H1 (cell line): ENCODE data around the gene VASH1. TPM values are rescaled to one million over a fixed set of nuclear protein-coding genes. Genes with fewer than 3 reads are reported as not detected.

Experiments
- CTCF ChIA-PET: fragments of 300-600 bp; sonication (Branson Sonifier 250); formaldehyde crosslinking; loops from one replicate; lab custom pipeline; 2021; ENCODE audit not compliant: partially characterized antibody; lab: Charles Lee
- POLR2A ChIA-PET: fragments of 300-600 bp; sonication (Branson Sonifier 250); formaldehyde crosslinking; loops from one replicate; lab custom pipeline; 2021; ENCODE audit warnings: inconsistent platforms; ENCODE audit not compliant: partially characterized antibody; lab: Charles Lee
- DNase-seq, 2 experiments: peaks; one replicate each; pipeline versions ENCODE4 v3.0.0 to v3.0.0-alpha.2; 2010 to 2022; ENCODE audit warnings: low spot score in 2 of 2, low read depth in 1 of 2, mixed read lengths in 1 of 2
- FAIRE-seq: peaks from 2 replicates; lab custom pipeline; 2011; peaks lifted over from hg19 to GRCh38; lab: Jason Lieb, UNC
- H2AFZ ChIP-seq: 2 replicates; pipeline ENCODE4 v1.8.1; 2012; ENCODE audit warnings: low read length, inconsistent platforms
- H2AK5ac ChIP-seq: 2 replicates; pipeline ENCODE4 v1.6.1; 2013; ENCODE audit warnings: low read depth, low read length
- H2BK120ac ChIP-seq: replicated peaks from 2 replicates; pipeline ENCODE3; 2013; ENCODE audit warnings: low read depth, low read length, inconsistent platforms
- H2BK12ac ChIP-seq: 2 replicates; pipeline ENCODE4 v1.6.1; 2013; ENCODE audit warnings: low read depth, low read length
- H2BK15ac ChIP-seq: 2 replicates; pipeline ENCODE4 v1.6.1; 2013; ENCODE audit warnings: low read length
- H2BK20ac ChIP-seq: 2 replicates; pipeline ENCODE4 v1.6.1; 2013; ENCODE audit warnings: low read length
- H2BK5ac ChIP-seq: 2 replicates; pipeline ENCODE4 v1.6.1; 2013; ENCODE audit warnings: low read depth, low read length
- H3K14ac ChIP-seq: 2 replicates; pipeline ENCODE4 v1.6.1; 2013; ENCODE audit warnings: inconsistent platforms; ENCODE audit not compliant: insufficient read length
- H3K18ac ChIP-seq: 2 replicates; pipeline ENCODE4 v1.6.1; 2013; ENCODE audit warnings: low read length; ENCODE audit errors: extremely low read depth
- H3K23ac ChIP-seq: 2 replicates; pipeline ENCODE4 v1.6.1; 2013; ENCODE audit warnings: inconsistent platforms; ENCODE audit not compliant: insufficient read length
- H3K23me2 ChIP-seq: 2 replicates; pipeline ENCODE4 v1.6.1; 2013; ENCODE audit warnings: low read depth, low read length
- H3K27ac ChIP-seq: 2 replicates; pipeline ENCODE4 v1.6.1; 2011; ENCODE audit warnings: low read depth, low read length, inconsistent platforms
- H3K27me3 ChIP-seq, 4 experiments: replicated peaks in 1 of 4; 1 replicate in 1 of 4; 2 replicates in 3 of 4; pipeline versions ENCODE4 v1.6.1 to v1.8.1; 2011 to 2013; ENCODE audit warnings: low read length in 3 of 4, mild to moderate bottlenecking in 3 of 4, inconsistent platforms in 2 of 4, mixed read lengths in 2 of 4, moderate library complexity in 1 of 4; ENCODE audit not compliant: control insufficient read depth in 3 of 4, insufficient read depth in 3 of 4; ENCODE audit errors: extremely low read depth in 1 of 4
- H3K36me3 ChIP-seq, 4 experiments: 2 replicates each; pipeline versions ENCODE4 v1.6.1 to v1.8.1; 2011 to 2013; ENCODE audit warnings: mild to moderate bottlenecking in 4 of 4, low read length in 3 of 4, moderate library complexity in 2 of 4, control low read depth in 1 of 4, inconsistent platforms in 1 of 4; ENCODE audit not compliant: insufficient read depth in 4 of 4, control insufficient read depth in 2 of 4
- H3K4ac ChIP-seq: replicated peaks from 2 replicates; pipeline ENCODE3; 2013; ENCODE audit warnings: low read length, low read depth, mixed read lengths, inconsistent platforms; ENCODE audit not compliant: insufficient read length
- H3K4me1 ChIP-seq, 4 experiments: replicated peaks in 1 of 4; 1 replicate in 1 of 4; 2 replicates in 3 of 4; pipeline versions ENCODE4 v1.6.1 to v1.8.1; 2011 to 2013; ENCODE audit warnings: low read length in 3 of 4, inconsistent platforms in 2 of 4, mixed read lengths in 1 of 4; ENCODE audit not compliant: insufficient read depth in 4 of 4, control insufficient read depth in 3 of 4
- H3K4me2 ChIP-seq, 2 experiments: 2 replicates each; pipeline versions ENCODE4 v1.6.1 to v1.8.1; 2011 to 2013; ENCODE audit warnings: low read depth in 2 of 2, low read length in 2 of 2, control low read depth in 1 of 2, inconsistent platforms in 1 of 2, mild to moderate bottlenecking in 1 of 2; ENCODE audit not compliant: insufficient read depth in 1 of 2
- H3K4me3 ChIP-seq, 4 experiments: fragments of 200-600, 300-600 bp in 1 of 4; sonication (generic), shearing (Covaris generic), sonication (Bioruptor Twin) in 1 of 4; 2 replicates each; pipeline versions ENCODE4 v1.5.1 to v1.8.1; 2011 to 2016; ENCODE audit warnings: low read length in 4 of 4, low read depth in 3 of 4, control low read depth in 2 of 4, inconsistent platforms in 2 of 4, mild to moderate bottlenecking in 2 of 4, mixed read lengths in 1 of 4, moderate library complexity in 1 of 4; ENCODE audit not compliant: insufficient read depth in 2 of 4; ENCODE audit errors: extremely low read depth in 1 of 4
- H3K56ac ChIP-seq: replicated peaks from 2 replicates; pipeline ENCODE3; 2013; ENCODE audit warnings: low read depth, mild to moderate bottlenecking, mixed read lengths, low read length, inconsistent platforms; ENCODE audit not compliant: insufficient read length
- H3K79me1 ChIP-seq: 2 replicates; pipeline ENCODE4 v1.6.1; 2013; ENCODE audit warnings: low read depth, low read length, control low read depth
- H3K79me2 ChIP-seq, 2 experiments: 2 replicates each; pipeline versions ENCODE4 v1.6.1 to v1.8.1; 2012 to 2013; ENCODE audit warnings: low read length in 2 of 2, mild to moderate bottlenecking in 2 of 2, inconsistent platforms in 1 of 2; ENCODE audit not compliant: insufficient read depth in 2 of 2, control insufficient read depth in 1 of 2
- H3K9ac ChIP-seq, 4 experiments: replicated peaks in 1 of 4; 1 replicate in 1 of 4; 2 replicates in 3 of 4; pipeline versions ENCODE4 v1.6.1 to v1.8.1; 2011 to 2013; ENCODE audit warnings: low read depth in 3 of 4, low read length in 3 of 4, control low read depth in 2 of 4, mild to moderate bottlenecking in 2 of 4, moderate library complexity in 2 of 4, inconsistent platforms in 1 of 4; ENCODE audit errors: extremely low read depth in 1 of 4
- H3K9me3 ChIP-seq, 2 experiments: 2 replicates each; pipeline versions ENCODE4 v1.6.1 to v1.8.1; 2012 to 2013; ENCODE audit warnings: mild to moderate bottlenecking in 2 of 2, moderate library complexity in 2 of 2, control low read depth in 1 of 2, inconsistent platforms in 1 of 2, low read depth in 1 of 2, low read length in 1 of 2, mixed read lengths in 1 of 2; ENCODE audit not compliant: insufficient read depth in 2 of 2
- H4K20me1 ChIP-seq, 2 experiments: replicated peaks in 1 of 2; 2 replicates each; pipeline versions ENCODE3 to v1.8.1; 2011 to 2013; ENCODE audit warnings: inconsistent platforms in 2 of 2, low read length in 2 of 2, mild to moderate bottlenecking in 1 of 2; ENCODE audit not compliant: insufficient read depth in 2 of 2, control insufficient read depth in 1 of 2
- H4K5ac ChIP-seq: 2 replicates; pipeline ENCODE4 v1.6.1; 2013; ENCODE audit warnings: low read length, low read depth, mixed read lengths, inconsistent platforms; ENCODE audit not compliant: insufficient read length
- H4K8ac ChIP-seq: 2 replicates; pipeline ENCODE4 v1.8.0; 2013; ENCODE audit warnings: mild to moderate bottlenecking, moderate library complexity, low read length, inconsistent platforms; ENCODE audit not compliant: insufficient read depth; ENCODE audit errors: extremely low read depth
- H4K91ac ChIP-seq: replicated peaks from 2 replicates; pipeline ENCODE3; 2013; ENCODE audit warnings: low read length, mixed read lengths, inconsistent platforms; ENCODE audit not compliant: insufficient read length
- ATF2 ChIP-seq: IDR thresholded peaks from 2 replicates; pipeline ENCODE4 v1.6.1; 2012; ENCODE audit warnings: low read length, inconsistent platforms
- CREB1 ChIP-seq: IDR thresholded peaks from 2 replicates; pipeline ENCODE4 v1.6.1; 2012; ENCODE audit warnings: inconsistent platforms
- GTF2F1 ChIP-seq: IDR thresholded peaks from 2 replicates; pipeline ENCODE4 v1.6.1; 2012; ENCODE audit warnings: low read depth, low read length, improper control_type of control experiment, borderline replicate concordance
- KDM4A ChIP-seq: IDR thresholded peaks from one replicate; pipeline ENCODE4 v1.7.1; 2012; ENCODE audit warnings: low read depth, mild to moderate bottlenecking, moderate library complexity, low read length, inconsistent platforms; ENCODE audit not compliant: severe bottlenecking
- POLR2A ChIP-seq, 2 experiments: IDR thresholded peaks; 1 replicate in 1 of 2; 2 replicates in 1 of 2; pipeline ENCODE4 v1.6.1; 2011; ENCODE audit warnings: low read depth in 2 of 2, low read length in 2 of 2, mild to moderate bottlenecking in 2 of 2; ENCODE audit errors: control extremely low read depth in 1 of 2
- SRF ChIP-seq: IDR thresholded peaks from 2 replicates; pipeline ENCODE4 v1.6.1; 2011; ENCODE audit warnings: mild to moderate bottlenecking, low read depth, low read length, moderate library complexity
- TCF12 ChIP-seq: IDR thresholded peaks from 2 replicates; pipeline ENCODE4 v1.6.1; 2011; ENCODE audit warnings: low read depth, mild to moderate bottlenecking, low read length
- WGBS, 2 experiments: shearing (Covaris generic) in 1 of 2; methylation state at CpG; one replicate each; pipeline versions ENCODE4 v1.1.6 to v1.1.7; 2013 to 2015; ENCODE audit warnings: low lambda C conversion rate in 2 of 2, mixed read lengths in 2 of 2, inconsistent platforms in 1 of 2, low coverage in 1 of 2, missing lambda C conversion rate in 1 of 2; ENCODE audit not compliant: insufficient replicate concordance in 2 of 2, insufficient coverage in 1 of 2, insufficient read length in 1 of 2; ENCODE audit errors: extremely low coverage in 1 of 2, missing lambda C conversion rate in 1 of 2; 5-methylcytosine and 5-hydroxymethylcytosine counted together
- polyA plus RNA-seq, 7 experiments: library from polyadenylated mRNA; depleted of rRNA in 3 of 7; stranded (reverse) in 5 of 7; unstranded in 2 of 7; fragments of >200 nt in 5 of 7; fragments of 200-250 nt in 2 of 7; gene quantifications; 1 replicate in 5 of 7; 2 replicates in 1 of 7; 4 replicates in 1 of 7; pipeline versions ENCODE4 v1.2.1 to v1.2.3, GENCODE V29; 2011 to 2013; ENCODE audit warnings: missing spikeins in 2 of 7, mixed read lengths in 2 of 7
- total RNA-seq: library from RNA; stranded (reverse); fragmentation: NEBNext Ultra II Directional; extraction: Animal tissue kit (Norgen Biotek cat#: 25700); gene quantifications from 2 replicates; pipeline ENCODE4 v1.2.1, GENCODE V29; 2021

The VASH1 gene
- total and polyA plus RNA-seq, 2 of the 8 experiments (the other 6 are each of a cell fraction or from before 2014, with no cell fraction given), result 3.1 to 6.4 TPM

DNA sequence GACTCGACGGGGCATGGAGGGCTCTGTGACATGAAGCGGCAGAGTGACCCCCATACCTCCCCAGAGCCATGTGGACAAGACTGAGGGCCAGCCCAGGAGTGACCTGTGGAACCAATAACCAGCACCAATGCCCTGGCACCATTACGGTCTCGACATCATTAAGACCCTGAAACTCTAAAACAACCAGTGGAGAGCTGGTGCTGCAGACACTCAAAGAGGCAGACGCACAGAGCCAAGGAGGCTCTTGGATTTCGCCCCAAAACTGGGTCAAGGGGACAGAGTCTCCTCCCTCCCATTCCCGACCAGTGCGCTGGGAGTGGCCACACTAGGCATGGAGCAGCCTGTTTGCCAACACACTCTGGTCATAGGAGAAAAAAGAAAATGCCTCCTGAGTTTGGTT lies 41.6 kb upstream of the VASH1 start:
- Histone ChIP-seq H4K5ac (no peak overlapping the region), H3K4me1 (peaks cover 0 to 3% (median 2%) of the 10 kb centered on the region in 4 experiments; a peak in 3 of 7 replicates), H3K9ac (no peak overlapping the region), H3K4ac (no peak overlapping the region), H2BK120ac (no peak overlapping the region), H2AFZ (no peak overlapping the region), H3K23ac (no peak overlapping the region), H4K91ac (peak overlapping the region; percentile 40), H3K79me1 (no peaks in the 10 kb centered on the region), H2BK20ac (no peak overlapping the region), H3K56ac (no peak overlapping the region), H2BK12ac (no peak overlapping the region; the same call in 1 of the 2 replicates), H4K8ac (no peak overlapping the region), H2AK5ac (0 out of 2 replicates have a peak overlapping the region, but pooled peaks have one; percentile 15), H3K36me3 (no peaks in the 10 kb centered on the region), H3K23me2 (no peaks in the 10 kb centered on the region), H3K14ac (no peak overlapping the region), H2BK5ac (peak overlapping the region; percentile 4; the same call in 1 of the 2 replicates), H4K20me1 (no peaks in the 10 kb centered on the region), H3K79me2 (no peaks in the 10 kb centered on the region), H3K27me3 (no peaks in the 10 kb centered on the region), H2BK15ac (0 out of 2 replicates have a peak overlapping the region, but pooled peaks have one; percentile 46), H3K18ac (no peak overlapping the region), H3K9me3 (no peaks in the 10 kb centered on the region), H3K4me2 (no peak overlapping the region), H3K4me3 (no peak overlapping the region), H3K27ac (no peak overlapping the region)
- WGBS, 2 experiments, result 90% methylated on average over 9 of the region's 9 CpGs; no CpG with 5 or more reads in 1 of the 2 experiments
- POLR2A ChIA-PET, result interaction anchor here (1.2 to 1.3 kb wide), 2 partner anchors 48 to 61 kb away, joined by 3 to 5 read pairs; no protein-coding TSS in a partner anchor
- no peak for DNase-seq
- FAIRE-seq, result no peak
- CTCF ChIA-PET, result interaction anchor here (1.0 to 2.3 kb wide), 4 partner anchors 10 to 87 kb away, joined by 3 to 15 read pairs (median 6); no protein-coding TSS in a partner anchor
- TF ChIP-seq GTF2F1, result no peak
- no peak for TF ChIP-seq CREB1
- TF ChIP-seq KDM4A, result no peak
- no peak for TF ChIP-seq SRF
- TF ChIP-seq POLR2A (IDR thresholded peaks at IDR 0.05; ENCODE audit: control extremely low read depth in 1 of 2, low read depth in 2 of 2, low read length in 2 of 2), result no peak
- TF ChIP-seq ATF2, result no peak
- no peak for TF ChIP-seq TCF12
